ENCODE data around the gene FUZ.

The FUZ gene

DNA sequence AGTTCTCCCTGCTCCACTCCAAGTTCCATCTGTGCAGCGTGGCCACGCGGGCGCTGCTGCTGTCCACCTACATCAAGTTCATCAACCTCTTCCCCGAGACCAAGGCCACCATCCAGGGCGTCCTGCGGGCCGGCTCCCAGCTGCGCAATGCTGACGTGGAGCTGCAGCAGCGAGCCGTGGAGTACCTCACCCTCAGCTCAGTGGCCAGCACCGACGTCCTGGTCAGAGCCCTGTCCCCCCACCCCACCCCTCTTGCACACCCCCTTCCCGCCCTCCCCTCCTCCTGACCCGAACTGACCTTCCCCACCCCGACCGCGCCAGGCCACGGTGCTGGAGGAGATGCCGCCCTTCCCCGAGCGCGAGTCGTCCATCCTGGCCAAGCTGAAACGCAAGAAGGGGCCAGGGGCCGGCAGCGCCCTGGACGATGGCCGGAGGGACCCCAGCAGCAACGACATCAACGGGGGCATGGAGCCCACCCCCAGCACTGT, 11.6 kb downstream of the FUZ start:
- TF ChIP-seq CEBPB (IDR thresholded peaks at IDR 0.05): no peak
- TF ChIP-seq, protein P1, sequence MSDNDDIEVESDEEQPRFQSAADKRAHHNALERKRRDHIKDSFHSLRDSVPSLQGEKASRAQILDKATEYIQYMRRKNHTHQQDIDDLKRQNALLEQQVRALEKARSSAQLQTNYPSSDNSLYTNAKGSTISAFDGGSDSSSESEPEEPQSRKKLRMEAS (IDR thresholded peaks at IDR 0.05): no peak
- TF ChIP-seq TCF12 (IDR thresholded peaks at IDR 0.05; ENCODE audit: low read depth): no peak
- TF ChIP-seq YY1 (IDR thresholded peaks at IDR 0.05; ENCODE audit: low read depth): no peak
- TF ChIP-seq EP300 (IDR thresholded peaks at IDR 0.05; ENCODE audit: borderline replicate concordance): no peak
- no peak for TF ChIP-seq TAF1 (IDR thresholded peaks at IDR 0.05; ENCODE audit: low read depth)
- TF ChIP-seq FOXM1 (IDR thresholded peaks at IDR 0.05; ENCODE audit: borderline replicate concordance, low read depth): no peak
- no peak for TF ChIP-seq RAD21 (IDR thresholded peaks at IDR 0.05; ENCODE audit: low read depth)
- no peak for TF ChIP-seq EGR1 (IDR thresholded peaks at IDR 0.05)
- no peak for TF ChIP-seq TEAD4 (IDR thresholded peaks at IDR 0.05)
- TF ChIP-seq, protein P2, sequence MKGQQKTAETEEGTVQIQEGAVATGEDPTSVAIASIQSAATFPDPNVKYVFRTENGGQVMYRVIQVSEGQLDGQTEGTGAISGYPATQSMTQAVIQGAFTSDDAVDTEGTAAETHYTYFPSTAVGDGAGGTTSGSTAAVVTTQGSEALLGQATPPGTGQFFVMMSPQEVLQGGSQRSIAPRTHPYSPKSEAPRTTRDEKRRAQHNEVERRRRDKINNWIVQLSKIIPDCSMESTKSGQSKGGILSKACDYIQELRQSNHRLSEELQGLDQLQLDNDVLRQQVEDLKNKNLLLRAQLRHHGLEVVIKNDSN (IDR thresholded peaks at IDR 0.05): no peak
- TF ChIP-seq ZBTB7A (IDR thresholded peaks at IDR 0.05; ENCODE audit: low read depth): no peak
- TF ChIP-seq CREB1 (IDR thresholded peaks at IDR 0.05; ENCODE audit: low read depth): no peak
- no peak for TF ChIP-seq NFIC (IDR thresholded peaks at IDR 0.05)
- TF ChIP-seq REST (IDR thresholded peaks at IDR 0.05; ENCODE audit: low read depth): no peak

DNA sequence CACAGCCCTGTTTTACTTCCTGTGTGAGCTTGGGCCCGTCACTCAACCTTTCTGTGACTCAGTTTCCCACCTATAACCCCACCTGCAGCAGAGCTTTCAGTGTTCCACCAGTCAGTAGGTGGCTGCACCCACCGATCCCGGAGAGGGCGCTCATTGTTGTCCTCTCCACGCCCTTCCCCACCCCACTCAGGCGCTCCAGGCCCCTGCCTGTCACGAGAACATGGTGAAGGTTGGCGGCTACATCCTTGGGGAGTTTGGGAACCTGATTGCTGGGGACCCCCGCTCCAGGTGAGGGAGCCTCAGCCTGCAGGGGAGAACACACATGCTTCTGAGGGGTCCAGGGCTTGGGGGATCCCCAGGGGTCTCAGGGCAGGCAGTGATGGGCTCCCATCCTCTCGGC, 12.3 kb downstream of the FUZ start:
- TF ChIP-seq, protein P2 (IDR thresholded peaks at IDR 0.05): no peak
- TF ChIP-seq EP300 (IDR thresholded peaks at IDR 0.05; ENCODE audit: borderline replicate concordance) (no peak), CREB1 (IDR thresholded peaks at IDR 0.05; ENCODE audit: low read depth) (no peak), NFIC (IDR thresholded peaks at IDR 0.05) (no peak), FOXM1 (IDR thresholded peaks at IDR 0.05; ENCODE audit: borderline replicate concordance, low read depth) (no peak), TCF12 (IDR thresholded peaks at IDR 0.05; ENCODE audit: low read depth) (no peak), TAF1 (IDR thresholded peaks at IDR 0.05; ENCODE audit: low read depth) (no peak), REST (IDR thresholded peaks at IDR 0.05; ENCODE audit: low read depth) (no peak), RAD21 (IDR thresholded peaks at IDR 0.05; ENCODE audit: low read depth) (no peak), CEBPB (IDR thresholded peaks at IDR 0.05) (no peak), TEAD4 (IDR thresholded peaks at IDR 0.05) (no peak), YY1 (IDR thresholded peaks at IDR 0.05; ENCODE audit: low read depth) (no peak), ZBTB7A (IDR thresholded peaks at IDR 0.05; ENCODE audit: low read depth) (no peak), EGR1 (IDR thresholded peaks at IDR 0.05) (no peak)
- TF ChIP-seq, protein P1 (IDR thresholded peaks at IDR 0.05): no peak

DNA sequence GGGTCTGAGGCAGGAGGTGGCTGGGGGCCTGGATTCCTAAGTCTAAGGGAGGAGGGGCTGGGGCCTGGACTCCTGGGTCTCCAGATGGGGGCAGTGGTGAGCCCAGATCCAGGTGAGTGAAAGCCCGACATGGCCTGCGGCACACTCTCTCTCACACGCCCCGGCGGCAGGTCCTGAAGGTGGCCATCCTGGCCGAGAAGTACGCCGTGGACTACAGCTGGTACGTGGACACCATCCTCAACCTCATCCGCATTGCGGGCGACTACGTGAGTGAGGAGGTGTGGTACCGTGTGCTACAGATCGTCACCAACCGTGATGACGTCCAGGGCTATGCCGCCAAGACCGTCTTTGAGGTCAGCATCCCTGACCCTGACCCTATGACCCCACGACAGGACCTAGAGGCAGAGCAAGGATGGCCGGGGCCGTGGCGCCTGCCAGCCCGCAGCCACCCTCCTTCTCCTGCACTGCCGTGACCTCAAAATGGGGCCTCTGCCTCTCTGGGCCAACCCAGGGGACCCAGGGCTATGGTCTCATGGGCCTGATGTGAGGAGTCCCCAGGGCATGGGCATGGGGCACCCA, 13.2 kb downstream of the FUZ start:
- TF ChIP-seq EP300 (IDR thresholded peaks at IDR 0.05; ENCODE audit: borderline replicate concordance) (no peak), RAD21 (IDR thresholded peaks at IDR 0.05; ENCODE audit: low read depth) (peak; percentile 3; the same call in 1 of the 2 replicates)

DNA sequence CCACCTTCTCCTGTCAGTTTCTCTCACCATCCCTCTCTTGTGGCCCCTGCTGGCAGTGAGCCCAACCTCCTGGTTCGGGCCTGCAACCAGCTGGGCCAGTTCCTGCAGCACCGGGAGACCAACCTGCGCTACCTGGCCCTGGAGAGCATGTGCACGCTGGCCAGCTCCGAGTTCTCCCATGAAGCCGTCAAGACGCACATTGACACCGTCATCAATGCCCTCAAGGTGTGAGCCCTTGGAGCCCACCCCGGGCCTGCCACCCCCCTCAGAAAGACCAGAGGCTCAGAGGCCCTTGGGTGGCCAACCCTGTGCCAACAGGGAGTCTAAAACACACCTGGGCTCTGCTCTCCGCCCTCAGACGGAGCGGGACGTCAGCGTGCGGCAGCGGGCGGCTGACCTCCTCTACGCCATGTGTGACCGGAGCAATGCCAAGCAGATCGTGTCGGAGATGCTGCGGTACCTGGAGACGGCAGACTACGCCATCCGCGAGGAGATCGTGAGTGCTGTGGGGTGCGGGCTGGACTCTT, 13.8 kb downstream of the FUZ start:
- TF ChIP-seq TEAD4 (IDR thresholded peaks at IDR 0.05) (no peak), CREB1 (IDR thresholded peaks at IDR 0.05; ENCODE audit: low read depth) (no peak), FOXM1 (IDR thresholded peaks at IDR 0.05; ENCODE audit: borderline replicate concordance, low read depth) (no peak), CEBPB (IDR thresholded peaks at IDR 0.05) (no peak), TAF1 (IDR thresholded peaks at IDR 0.05; ENCODE audit: low read depth) (no peak), EGR1 (IDR thresholded peaks at IDR 0.05) (no peak), RAD21 (IDR thresholded peaks at IDR 0.05; ENCODE audit: low read depth) (no peak), EP300 (IDR thresholded peaks at IDR 0.05; ENCODE audit: borderline replicate concordance) (no peak), TCF12 (IDR thresholded peaks at IDR 0.05; ENCODE audit: low read depth) (no peak)
- TF ChIP-seq, protein P1 (IDR thresholded peaks at IDR 0.05): no peak

DNA sequence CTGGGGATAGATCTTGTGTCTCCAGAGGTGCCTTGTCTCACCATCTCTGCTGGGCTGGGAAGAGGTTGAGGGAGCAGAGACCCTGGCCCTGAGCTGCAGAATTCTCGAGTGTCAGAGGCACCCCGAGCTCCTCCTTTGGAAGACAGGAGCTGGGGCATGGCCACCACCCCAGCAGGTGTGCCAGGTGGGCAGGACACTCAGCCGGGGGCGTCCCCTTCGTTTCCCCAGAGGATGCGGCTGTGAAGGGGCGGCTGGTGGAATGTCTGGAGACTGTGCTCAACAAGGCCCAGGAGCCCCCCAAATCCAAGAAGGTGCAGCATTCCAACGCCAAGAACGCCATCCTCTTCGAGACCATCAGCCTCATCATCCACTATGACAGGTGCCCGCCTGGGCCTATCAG, 14.5 kb downstream of the FUZ start:
- no peak for TF ChIP-seq RAD21 (IDR thresholded peaks at IDR 0.05; ENCODE audit: low read depth)

GRCh38 chr19:49795615-49796014, 17.5 kb downstream of the FUZ start:
- TF ChIP-seq REST (IDR thresholded peaks at IDR 0.05; ENCODE audit: low read depth) (no peak), TAF1 (IDR thresholded peaks at IDR 0.05; ENCODE audit: low read depth) (no peak), EP300 (IDR thresholded peaks at IDR 0.05; ENCODE audit: borderline replicate concordance) (no peak)
